T-helper 22 cell (primary cell): Measurements from ENCODE around the gene GADD45B.

Experiments
- DNase-seq: peaks from one replicate; pipeline ENCODE4 v3.0.0-alpha.2; 2020; ENCODE audit warnings: low read depth

The GADD45B gene, protein sequence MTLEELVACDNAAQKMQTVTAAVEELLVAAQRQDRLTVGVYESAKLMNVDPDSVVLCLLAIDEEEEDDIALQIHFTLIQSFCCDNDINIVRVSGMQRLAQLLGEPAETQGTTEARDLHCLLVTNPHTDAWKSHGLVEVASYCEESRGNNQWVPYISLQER

DNA sequence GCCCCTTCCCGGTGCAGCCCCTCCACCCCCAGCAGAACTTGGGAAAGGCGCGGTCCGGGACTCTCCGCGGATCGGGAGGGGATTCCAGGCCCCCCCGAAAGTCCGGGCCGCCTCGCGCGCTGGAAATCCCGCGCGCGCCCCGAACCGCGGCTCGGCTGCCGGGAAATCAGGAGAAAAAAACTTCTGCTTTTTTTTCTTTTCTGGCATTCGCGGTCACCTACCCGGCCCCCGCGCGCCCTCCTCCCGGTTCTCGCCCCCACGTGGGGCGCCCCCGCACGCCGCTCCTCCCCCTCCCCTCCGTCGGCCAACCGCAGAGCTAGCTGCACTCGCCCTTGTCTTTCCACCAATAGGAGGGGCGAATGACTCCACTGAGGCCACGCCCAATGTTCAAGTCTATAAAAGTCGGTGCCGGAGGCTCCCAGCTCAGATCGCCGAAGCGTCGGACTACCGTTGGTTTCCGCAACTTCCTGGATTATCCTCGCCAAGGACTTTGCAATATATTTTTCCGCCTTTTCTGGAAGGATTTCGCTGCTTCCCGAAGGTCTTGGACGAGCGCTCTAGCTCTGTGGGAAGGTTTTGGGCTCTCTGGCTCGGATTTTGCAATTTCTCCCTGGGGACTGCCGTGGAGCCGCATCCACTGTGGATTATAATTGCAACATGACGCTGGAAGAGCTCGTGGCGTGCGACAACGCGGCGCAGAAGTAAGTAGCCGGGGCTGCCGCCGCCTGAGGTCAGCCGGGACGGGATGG lies at the start of gene GADD45B:
Gene GADD45B, plus strand, starts transcription at position 426 of the 749 bp plus-strand sequence. Its CDS starts 232 bp downstream, at position 658.
- DNase-seq = peak; percentile 95

DNA sequence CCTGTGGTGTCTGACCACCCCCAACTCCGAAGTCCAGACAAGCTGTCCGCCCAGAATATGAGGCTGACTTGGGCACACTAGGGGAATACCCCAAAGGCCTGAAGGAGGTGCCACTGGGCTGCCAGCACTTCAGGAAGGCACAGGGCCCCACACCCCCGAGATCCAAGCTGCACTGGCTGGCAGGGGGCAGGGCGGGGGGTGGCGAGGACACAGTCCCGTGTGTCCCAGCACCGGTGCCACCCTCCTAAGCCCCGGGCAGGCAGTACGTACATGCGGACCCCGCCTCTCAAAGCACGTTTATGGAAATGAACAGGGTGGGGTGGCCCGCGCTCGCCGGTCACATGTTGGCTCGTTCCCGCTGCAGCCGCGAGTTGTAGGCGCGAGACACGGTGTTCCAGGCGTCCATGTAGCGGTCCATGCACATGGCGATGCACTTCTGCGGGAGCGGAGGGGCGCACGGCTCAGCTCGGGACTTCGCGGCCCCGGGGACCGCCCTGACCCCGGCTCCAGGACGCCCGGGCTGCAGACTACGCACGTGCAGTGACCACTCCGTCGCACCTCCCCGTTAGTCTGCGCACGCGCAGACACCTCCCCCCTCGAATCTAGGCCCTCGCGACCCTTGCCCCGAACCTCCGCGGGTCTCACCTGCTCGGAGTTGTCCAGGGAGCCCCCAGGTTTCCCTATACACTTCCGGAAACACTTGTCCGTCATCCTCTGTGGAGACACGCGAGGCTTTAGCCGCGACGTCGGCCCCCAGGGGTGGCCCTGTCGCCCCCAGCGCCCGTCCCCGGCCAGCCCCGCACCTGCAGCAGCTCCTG lies 49.1 kb upstream of the GADD45B start:
- peak; percentile 16 for DNase-seq

DNA sequence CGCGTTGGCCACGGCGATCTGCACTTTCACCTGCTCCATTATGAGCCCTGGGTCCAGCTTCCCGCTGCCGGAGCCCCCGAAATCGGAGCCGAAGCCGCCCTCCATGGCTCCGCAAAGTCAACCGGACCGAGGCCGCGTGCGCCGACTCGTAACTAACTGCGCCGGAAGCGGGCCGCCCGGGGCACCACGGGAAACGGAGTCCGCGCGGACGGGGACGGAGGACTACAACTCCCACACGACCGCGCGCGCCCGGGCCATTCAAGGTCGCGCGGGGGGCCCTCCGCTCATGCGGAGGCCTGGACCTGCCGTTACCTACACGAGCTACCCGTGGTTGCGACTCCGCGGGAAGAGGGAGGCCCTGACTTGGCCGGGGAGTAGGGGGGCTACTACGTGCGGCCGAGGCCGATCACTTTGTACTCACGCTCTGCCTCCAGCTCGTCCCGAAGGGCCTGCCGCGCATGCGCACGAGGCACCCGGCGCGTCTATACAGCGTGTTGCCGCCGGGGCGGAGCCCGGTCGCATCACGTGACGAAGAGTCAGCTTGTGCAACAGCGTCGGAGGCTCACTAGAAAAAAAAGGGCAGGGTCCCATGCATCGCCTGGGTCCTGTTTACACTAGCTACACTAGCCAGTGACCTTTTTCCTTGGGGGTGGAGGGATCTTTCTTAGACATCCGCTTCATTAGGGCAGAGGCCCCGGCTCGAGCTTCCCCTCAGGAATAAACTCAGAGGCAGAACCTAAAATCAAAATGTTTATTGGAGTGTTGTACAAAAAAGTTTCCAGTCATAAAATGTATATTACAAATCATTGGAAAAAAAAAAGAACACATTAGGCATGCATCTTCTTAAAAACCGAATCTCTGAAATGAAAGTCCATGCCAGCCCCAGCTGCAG lies 48.3 kb upstream of the GADD45B start, which contains the start of gene TIMM13:
Gene TIMM13, minus strand, starts transcription at position 158 of the 892 bp plus-strand sequence. Its CDS starts 53 bp downstream, at position 105.
- peak; percentile 91 for DNase-seq

DNA sequence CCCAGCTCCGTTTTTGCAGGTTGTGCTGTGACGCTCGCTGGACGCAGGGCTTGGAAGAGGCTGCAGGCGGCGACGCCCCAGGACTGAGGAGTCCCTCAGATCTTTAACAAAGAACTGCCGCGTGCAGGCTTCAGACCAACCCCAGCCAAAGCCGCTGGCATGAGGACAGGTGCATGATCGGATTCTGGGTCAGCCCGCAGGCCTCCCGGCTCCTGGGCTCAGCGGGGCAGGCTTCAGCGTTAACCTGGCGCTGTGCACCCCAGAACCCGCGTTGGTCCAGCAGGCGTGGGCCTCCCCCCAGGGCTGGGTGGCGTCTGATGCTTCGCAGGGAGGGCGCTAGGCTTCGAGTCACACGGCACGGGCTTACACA lies 47.6 kb upstream of the GADD45B start:
- DNase-seq = no peak

DNA sequence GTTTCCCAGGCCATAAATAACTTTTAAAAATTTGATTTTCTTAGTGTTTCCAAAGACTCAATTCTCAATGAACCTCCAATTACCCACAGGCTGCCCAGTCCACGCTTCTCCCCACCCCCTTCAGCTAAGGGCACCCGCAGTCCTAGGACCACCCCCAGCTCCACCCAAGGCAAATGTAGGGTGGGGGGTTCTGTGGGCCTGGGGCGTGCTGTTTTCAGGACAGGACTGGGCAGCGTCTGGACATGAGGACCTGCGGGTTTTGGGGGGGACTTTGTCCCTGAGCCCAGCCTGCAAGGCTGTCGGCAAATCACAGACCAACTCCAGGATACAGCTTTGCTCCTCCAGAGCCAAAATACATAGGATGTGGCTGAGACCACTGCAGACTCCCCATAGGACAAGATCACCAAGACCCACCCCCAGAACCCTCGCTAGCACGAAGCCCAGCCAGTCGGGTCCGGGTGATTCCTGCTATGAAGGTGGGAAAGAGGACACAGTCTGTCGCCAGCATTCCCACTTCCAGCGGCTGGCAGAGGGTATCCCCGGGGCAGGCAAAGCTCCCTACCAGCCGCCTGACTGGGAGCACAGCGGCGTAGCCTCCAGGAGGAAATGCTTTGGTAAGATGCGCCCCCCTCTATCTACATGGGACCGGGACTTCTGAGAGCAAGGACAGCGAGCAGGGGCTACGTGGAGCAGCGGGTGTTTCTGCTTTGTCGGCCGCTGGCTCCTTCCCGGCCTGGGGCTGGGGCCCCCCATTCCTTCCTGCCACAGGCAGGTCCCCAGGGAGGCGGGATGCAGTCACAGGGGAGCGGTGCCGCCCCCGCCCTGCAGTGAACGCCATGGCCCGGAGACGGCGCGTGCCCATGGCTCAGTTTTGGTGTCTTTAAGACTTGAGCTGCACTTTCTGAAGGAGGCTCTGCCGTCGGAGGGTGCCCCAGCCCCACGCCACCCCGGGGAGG lies 46.9 kb upstream of the GADD45B start:
- no peak for DNase-seq

DNA sequence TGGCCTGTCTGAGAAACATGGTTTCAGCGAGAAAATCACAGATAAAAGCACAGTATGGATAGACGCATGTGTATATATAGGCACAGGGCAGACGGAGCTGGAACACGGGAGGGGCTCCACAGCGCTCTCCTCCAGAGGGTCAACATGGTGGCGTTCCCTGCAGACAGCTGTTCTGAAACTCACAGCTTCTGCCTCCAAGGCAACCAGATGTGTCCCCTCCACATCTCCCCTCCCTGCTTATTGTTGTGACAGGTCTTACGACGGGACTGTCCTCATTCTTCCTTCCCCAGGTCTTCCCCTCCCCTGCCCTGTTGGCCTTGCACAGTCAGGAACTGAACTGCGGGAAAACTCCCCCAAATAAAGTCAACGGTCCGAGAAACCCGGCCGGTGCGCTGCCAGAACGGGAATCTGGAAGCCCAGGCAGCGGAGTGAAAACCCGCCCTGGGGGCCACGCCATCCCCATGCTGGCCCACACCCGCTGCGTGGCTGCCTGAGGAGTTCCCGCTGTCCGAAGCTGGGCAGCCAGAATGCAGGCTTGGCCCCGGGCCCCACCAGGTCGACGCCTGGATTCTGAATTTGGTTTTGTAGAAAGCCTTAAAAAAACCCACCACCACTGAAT lies 45.9 kb upstream of the GADD45B start:
- no peak for DNase-seq

DNA sequence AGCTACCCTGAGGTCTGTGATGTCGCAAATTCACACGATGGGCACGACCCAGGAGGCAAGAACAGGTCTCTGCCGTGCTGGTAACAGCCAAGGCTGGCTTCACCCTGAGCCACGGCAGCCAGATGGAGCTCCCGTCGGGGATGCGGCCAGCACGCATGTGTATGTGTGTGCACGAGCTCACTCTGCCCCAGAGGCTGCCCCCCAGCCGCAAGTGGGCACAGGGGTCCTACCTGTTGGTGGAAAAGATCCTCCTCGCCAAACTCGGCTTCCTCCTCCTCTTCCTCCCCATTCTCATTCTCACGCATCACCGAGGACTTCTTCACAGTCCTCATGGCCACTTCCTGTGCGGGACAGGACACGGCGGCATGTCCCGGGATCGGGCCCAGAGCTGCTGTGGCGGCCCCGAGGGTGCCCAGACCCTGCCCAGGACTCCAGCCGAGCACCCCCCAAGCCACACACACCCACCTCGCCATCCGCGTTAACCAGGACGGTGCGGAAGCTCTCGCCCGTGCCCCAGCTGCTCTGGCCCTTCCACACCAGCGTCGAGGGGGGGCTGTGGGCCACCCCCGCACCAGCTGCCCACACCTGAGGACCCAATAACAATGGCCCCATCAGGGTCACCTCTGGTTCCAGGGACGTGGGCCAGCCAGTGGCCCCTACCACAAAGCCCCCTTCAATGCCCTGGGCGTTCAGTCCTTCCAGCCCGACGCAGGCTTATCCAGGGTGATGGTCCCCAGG lies 44.4 kb upstream of the GADD45B start:
- DNase-seq = no peak

DNA sequence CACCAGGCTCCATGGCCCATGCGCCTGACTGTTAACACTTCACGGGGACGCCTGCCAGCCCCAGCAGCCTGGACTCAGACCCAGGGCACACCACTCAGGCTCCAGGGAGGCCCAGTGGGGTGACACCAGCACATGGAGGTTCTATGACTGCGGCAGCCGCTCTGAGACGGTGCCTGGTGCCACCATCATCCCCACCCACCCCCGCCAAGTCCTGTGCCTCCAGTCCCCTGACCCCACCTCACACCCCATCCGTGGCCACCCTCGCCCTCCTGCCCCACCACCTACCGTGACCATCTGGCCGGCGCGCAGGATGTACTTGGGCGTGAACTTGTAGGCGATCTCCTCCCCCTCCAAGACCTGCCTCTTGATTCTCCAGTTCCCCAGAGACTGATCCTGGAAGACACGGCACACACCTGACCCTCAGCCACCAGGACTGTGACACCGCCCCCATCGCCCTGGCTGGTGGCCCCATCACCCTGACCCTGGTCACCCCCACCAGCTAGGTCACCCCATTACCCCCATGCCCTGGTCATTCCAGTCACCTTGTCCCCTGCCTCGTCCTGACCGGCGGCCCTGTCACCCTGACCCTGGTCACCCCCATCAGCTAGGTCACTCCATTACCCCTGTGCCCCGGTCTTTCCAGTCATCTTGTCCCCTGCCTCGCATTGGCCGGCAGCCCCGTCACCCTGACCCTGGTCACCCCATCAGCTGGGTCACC lies 43.6 kb upstream of the GADD45B start:
- DNase-seq = no peak

DNA sequence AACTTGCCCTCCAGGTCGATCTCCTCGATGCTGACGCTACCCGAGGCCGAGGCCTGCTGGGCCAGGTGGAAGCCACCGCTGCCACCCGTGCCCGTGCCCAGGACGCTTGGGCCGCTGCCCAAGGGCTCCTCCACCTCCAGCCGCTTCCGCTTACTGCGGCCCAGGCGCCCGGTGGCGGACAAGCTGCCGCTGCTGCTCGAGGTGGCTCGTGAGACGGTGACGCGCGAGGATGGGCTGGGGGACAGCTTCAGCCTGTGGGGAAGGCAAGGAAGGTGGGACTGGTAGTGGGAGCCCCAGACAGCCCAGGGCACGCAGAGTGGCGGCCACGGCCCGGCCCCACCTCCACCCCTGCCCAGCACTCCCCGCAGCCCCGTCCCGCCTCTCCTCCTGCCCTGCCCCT lies 42.1 kb upstream of the GADD45B start:
- no peak for DNase-seq

DNA sequence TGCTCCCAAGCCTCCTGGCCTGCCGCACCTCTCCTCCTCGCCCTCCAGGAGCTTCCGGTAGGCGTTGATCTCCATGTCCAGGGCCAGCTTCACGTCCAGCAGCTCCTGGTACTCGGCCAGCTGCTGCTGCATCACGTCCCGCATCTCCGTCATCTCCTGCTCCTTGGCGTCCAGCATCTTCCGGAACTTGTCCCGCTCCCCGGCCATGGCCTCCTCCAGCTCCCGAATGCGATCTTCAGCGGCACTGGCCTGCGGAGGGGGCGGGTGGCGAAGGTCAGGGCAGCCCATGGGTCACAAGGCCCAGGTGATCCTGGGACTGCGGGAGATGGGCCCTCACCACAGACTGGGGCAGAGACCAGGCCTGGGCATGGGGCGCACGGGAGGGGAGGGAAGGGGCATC lies 41.7 kb upstream of the GADD45B start:
- no peak for DNase-seq

DNA sequence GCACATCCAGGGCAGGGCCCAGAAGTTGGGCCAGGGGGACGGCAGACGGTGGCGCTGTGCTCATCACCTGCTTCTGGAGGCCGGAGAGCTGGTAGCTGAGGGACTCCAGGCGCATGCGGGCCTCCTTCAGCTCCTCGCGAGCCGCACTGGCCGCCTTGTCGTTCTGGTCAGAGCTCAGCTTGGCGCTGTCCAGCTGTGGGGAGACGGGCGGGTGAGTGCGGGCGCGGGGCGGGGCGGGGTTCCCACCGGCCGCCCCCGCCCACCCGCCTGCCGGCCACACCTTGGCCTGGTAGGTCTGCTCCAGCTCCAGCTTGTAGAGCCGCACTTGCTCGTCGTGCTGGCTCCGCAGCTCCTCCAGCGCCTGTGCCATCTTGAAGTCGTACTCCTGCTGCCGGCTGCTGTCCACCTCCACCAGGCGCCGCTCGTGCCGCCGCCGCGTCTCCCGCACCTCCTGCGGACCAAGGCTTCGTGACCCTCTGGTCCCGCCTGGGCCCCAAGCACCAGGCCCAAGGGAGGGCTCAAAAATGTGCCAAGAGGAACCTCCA lies 41.1 kb upstream of the GADD45B start:
- DNase-seq = no peak

DNA sequence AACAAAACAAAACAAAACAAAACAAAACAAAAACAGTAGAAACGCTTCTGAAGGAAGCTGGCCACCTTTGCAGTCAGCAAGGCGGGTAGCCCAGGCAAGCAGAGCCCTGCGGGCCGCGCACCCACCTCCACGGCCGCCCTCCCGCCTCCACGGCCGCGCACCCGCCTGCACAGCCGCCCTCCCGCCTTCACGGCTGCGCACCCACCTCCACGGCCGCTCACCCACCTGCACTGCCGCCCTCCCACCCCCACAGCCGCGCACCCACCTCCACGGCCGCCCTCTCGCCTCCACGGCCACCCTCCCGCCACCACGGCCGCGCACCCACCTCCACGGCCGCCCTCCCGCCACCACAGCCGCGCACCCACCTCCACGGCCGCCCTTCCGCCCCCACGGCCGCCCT lies 39.5 kb upstream of the GADD45B start:
- no peak for DNase-seq

DNA sequence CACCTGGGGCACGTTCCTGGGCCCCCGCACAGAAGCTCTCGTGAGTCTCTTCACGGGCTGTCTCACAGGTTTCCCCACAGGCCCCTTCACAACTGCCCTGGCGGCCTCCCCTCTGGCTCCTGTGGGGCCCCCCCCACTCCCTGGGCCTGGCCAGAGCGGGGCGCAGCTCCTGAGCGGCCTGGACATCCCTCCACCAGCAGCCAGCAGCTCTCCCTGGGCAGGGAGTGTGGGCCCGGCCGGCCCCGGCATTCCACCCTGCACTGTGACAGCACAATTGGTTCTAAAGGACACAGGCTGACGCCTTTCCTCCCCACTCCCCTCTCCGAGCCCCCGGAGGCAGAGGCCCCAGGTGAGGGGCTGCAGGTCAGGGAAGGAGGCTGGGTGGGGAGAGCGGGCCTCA lies 39.0 kb upstream of the GADD45B start:
- DNase-seq = no peak

DNA sequence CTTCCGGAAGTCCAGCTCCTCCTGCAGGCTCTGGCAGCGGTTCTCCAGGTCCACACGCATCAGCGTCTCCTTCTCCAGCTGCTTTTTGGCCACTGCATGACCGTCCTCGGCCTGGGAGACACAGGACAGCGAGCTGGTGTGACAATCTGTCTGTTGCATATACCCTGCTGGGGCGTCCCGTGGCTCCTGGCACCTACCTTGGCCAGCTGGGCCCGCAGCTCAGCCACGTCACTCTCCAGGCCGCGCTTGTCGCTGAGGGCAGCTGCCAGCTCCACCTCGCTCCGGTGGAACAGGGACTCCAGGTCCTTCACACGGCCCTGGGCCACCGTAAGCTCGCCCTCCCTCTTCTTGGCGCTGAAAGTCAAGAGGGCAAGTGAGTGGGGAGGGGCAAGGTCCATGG lies 37.7 kb upstream of the GADD45B start:
- DNase-seq = no peak

DNA sequence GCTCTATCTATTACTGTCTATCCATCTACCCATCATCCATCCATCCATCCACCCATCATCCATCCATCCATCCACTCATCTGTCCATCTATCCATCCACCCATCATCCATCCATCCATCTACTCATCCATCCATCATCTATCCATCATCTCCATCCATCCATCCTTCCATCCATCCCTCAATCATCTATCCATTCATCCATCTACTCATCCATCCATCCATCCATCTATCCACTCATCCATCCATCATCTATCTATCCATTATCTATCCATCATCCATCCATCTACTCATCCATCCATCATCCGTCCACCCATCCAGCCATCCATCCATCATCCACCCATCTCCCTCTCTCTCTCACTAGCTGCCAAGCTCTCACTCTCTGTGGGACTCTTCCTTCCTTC lies 35.4 kb upstream of the GADD45B start:
- DNase-seq = no peak

DNA sequence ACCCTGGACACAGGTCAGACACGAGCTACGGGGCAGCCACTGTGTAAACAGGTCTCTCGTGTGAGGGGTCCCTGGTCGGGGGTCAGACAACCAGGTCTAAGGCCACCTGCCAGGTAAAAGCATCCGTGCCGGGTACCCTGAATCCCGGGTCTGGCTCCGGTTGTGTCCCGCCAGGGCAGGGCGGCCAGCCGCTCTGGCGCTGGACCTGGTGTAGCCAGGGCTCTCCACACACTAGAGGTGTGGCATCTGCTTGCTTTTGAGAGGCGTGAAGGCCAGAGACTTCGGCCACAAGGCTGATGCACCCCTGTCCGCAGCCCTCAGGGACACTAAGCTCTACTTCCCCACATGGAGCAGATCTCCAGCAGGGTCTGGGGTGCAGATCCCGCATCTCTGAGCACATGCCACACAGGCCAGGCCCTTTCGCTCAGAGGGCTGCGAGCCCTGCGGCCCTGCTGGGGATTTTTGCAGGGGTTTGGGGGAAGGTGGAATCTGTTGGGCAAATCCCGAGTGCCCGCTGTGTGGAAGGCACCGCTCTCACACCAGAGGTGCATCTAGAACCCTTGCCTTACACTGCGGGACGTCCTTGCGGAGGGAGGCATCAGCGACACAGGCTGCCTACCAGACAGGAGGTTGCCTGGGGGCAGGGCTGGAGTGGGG lies 34.7 kb upstream of the GADD45B start:
- DNase-seq = no peak

DNA sequence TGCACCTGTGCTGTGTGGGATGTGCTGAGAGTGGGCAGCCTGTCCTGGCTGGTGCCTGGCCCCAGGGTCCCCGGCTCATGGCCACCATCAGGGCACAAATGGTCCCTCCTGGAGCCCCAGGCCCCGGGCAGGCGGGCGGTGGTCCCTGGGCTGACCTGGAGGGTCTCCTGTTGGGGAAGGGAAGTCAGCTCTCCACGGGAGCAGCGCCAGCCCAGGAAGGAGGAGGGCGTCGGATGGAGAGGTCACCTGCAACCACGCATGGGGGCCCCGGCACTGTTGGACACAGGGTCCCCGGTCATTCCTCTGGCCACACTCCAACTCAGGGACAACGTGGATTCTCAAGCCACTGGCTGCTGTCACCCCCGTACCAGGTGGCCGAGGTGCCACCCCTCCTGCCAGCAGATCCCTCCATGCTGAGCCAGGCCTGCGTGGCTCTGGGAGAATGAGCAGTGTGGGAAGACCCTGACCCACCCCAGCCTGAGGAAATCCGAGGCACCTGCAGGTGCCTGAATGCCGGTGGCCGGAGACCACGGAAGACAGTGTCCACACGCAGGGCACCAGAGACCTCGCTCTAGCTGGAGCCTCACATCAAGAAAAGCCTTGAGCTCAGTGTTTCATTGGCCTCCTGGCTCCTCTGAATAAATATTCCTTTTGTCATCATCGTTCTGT lies 32.7 kb upstream of the GADD45B start:
- DNase-seq = no peak

DNA sequence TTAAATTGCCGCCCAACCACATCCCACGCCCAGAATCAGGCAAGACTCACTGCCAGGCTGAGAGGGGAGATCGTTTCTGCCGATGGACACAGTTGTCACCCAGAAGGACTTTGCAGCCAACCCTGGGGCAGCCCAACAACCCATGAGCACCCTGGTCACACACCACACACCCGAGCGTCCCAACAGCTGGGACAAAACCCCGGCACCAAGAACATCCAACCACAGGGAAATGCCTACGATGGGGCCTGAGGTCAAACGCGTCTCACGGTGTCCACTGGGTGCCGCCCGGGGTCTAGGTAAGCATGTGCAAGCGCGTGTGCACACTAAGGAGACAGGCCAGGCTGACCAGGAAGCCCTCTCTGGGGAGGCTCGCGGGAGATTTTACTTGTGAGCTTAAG lies 32.1 kb upstream of the GADD45B start:
- no peak for DNase-seq
